ACC112 (cell line): ENCODE measurements around the gene CLEC18C.
"Not testable (repeated sequence)": the region's sequence is repeated elsewhere in the genome, so short reads cannot be mapped to it uniquely, and the experiment has no call there.

Experiments used
- H2AFZ ChIP-seq: fragments of 200-600 bp; sonication (generic); one replicate; pipeline ENCODE4 v1.6.0; 2017; ENCODE audit warnings: antibody characterized with exemption, low read length; ENCODE audit not compliant: unreplicated experiment
- H3K27ac ChIP-seq: fragments of 200-600 bp; sonication (generic); 2 replicates; pipeline ENCODE4 v1.5.1; 2014; ENCODE audit warnings: low read depth, mild to moderate bottlenecking, antibody characterized with exemption, low read length, moderate library complexity
- H3K27me3 ChIP-seq: fragments of 200-600 bp; sonication (generic); 2 replicates; pipeline ENCODE4 v1.6.1; 2014; ENCODE audit warnings: mild to moderate bottlenecking, antibody characterized with exemption, low read length, moderate library complexity, mixed read lengths; ENCODE audit not compliant: insufficient read depth
- H3K36me3 ChIP-seq: fragments of 200-600 bp; sonication (generic); 2 replicates; pipeline ENCODE4 v1.6.1; 2016; ENCODE audit warnings: mild to moderate bottlenecking, antibody characterized with exemption, low read length, moderate library complexity, mixed read lengths; ENCODE audit not compliant: insufficient read depth
- H3K4me1 ChIP-seq: fragments of 200-600 bp; sonication (generic); one replicate; pipeline ENCODE4 v1.6.1; 2016; ENCODE audit warnings: low read length, mixed read lengths; ENCODE audit not compliant: insufficient read depth, unreplicated experiment, control insufficient read depth
- H3K4me3 ChIP-seq: fragments of 200-600 bp; sonication (generic); 2 replicates; pipeline ENCODE4 v1.5.1; 2014; ENCODE audit warnings: mild to moderate bottlenecking, low read depth, low read length
- H3K79me2 ChIP-seq: fragments of 200-600 bp; sonication (generic); one replicate; pipeline ENCODE4 v1.6.0; 2016; ENCODE audit warnings: low read length; ENCODE audit not compliant: control insufficient read depth, unreplicated experiment, insufficient read depth

The CLEC18C gene

GRCh38 chr16:70159355-70160348, 13.9 kb upstream of the CLEC18C start:
- H3K27me3 ChIP-seq: no peaks in the 10 kb centered on the region
- peaks cover 11% of the 10 kb centered on the region for H3K4me1 ChIP-seq
- no peak overlapping the region for H3K4me3 ChIP-seq
- H3K79me2 ChIP-seq: no peaks in the 10 kb centered on the region
- 0 out of 2 replicates have a peak, but pooled peaks cover 2% of the 10 kb centered on the region for H3K36me3 ChIP-seq
- H3K27ac ChIP-seq: no peak overlapping the region
- H2AFZ ChIP-seq: no peak overlapping the region

GRCh38 chr16:70160388-70160787, 13.2 kb upstream of the CLEC18C start:
- no peak overlapping the region for H3K27ac ChIP-seq
- 0 out of 2 replicates have a peak, but pooled peaks cover 2% of the 10 kb centered on the region for H3K36me3 ChIP-seq
- H3K4me1 ChIP-seq: peaks cover 11% of the 10 kb centered on the region
- no peak overlapping the region for H2AFZ ChIP-seq
- H3K4me3 ChIP-seq: no peak overlapping the region
- no peaks in the 10 kb centered on the region for H3K79me2 ChIP-seq
- H3K27me3 ChIP-seq: no peaks in the 10 kb centered on the region

GRCh38 chr16:70160821-70161220, 12.8 kb upstream of the CLEC18C start:
- H3K4me1 ChIP-seq: peaks cover 11% of the 10 kb centered on the region
- H3K36me3 ChIP-seq: 0 out of 2 replicates have a peak, but pooled peaks cover 2% of the 10 kb centered on the region
- H3K4me3 ChIP-seq: no peak overlapping the region
- no peak overlapping the region for H2AFZ ChIP-seq
- H3K27me3 ChIP-seq: no peaks in the 10 kb centered on the region
- no peaks in the 10 kb centered on the region for H3K79me2 ChIP-seq
- H3K27ac ChIP-seq: no peak overlapping the region

GRCh38 chr16:70161350-70161749, 12.2 kb upstream of the CLEC18C start:
- no peak overlapping the region for H3K27ac ChIP-seq
- no peak overlapping the region for H3K4me3 ChIP-seq
- H3K4me1 ChIP-seq: peaks cover 11% of the 10 kb centered on the region
- H2AFZ ChIP-seq: no peak overlapping the region
- no peaks in the 10 kb centered on the region for H3K79me2 ChIP-seq
- 0 out of 2 replicates have a peak, but pooled peaks cover 2% of the 10 kb centered on the region for H3K36me3 ChIP-seq
- no peaks in the 10 kb centered on the region for H3K27me3 ChIP-seq

- Histone ChIP-seq H3K79me2 (no peaks in the 10 kb centered on the region), H3K27me3 (no peaks in the 10 kb centered on the region), H2AFZ (no peak overlapping the region), H3K4me3 (no peak overlapping the region), H3K4me1 (peaks cover 11% of the 10 kb centered on the region), H3K27ac (no peak overlapping the region), H3K36me3 (0 out of 2 replicates have a peak, but pooled peaks cover 2% of the 10 kb centered on the region)
Measured at GRCh38 chr16:70162041-70162451, 11.5 kb upstream of the CLEC18C start.

GRCh38 chr16:70163596-70163995, 10.0 kb upstream of the CLEC18C start:
- H2AFZ ChIP-seq: no peak overlapping the region

GRCh38 chr16:70166688-70167087, 6.9 kb upstream of the CLEC18C start:
- not testable (repeated sequence) for H3K27me3 ChIP-seq, H3K27ac ChIP-seq, H3K4me3 ChIP-seq, H2AFZ ChIP-seq, H3K36me3 ChIP-seq, H3K79me2 ChIP-seq
- H3K4me1 ChIP-seq: peaks cover 10% of the 10 kb centered on the region

More at GRCh38 chr16:70163596-70163995, 10.0 kb upstream of the CLEC18C start:
- H3K4me1 ChIP-seq: peaks cover 11% of the 10 kb centered on the region
- H3K36me3 ChIP-seq: 0 out of 2 replicates have a peak, but pooled peaks cover 2% of the 10 kb centered on the region
- no peak overlapping the region for H3K27ac ChIP-seq
- H3K27me3 ChIP-seq: no peaks in the 10 kb centered on the region
- no peaks in the 10 kb centered on the region for H3K79me2 ChIP-seq
- H3K4me3 ChIP-seq: no peak overlapping the region

GRCh38 chr16:70173916-70174315, 329 bp downstream of the CLEC18C start:
- H3K79me2 ChIP-seq, H3K27me3 ChIP-seq, H3K36me3 ChIP-seq, H3K4me3 ChIP-seq, H2AFZ ChIP-seq, H3K4me1 ChIP-seq, H3K27ac ChIP-seq: not testable (repeated sequence)

- H3K4me3 ChIP-seq, H3K79me2 ChIP-seq, H3K4me1 ChIP-seq, H3K27me3 ChIP-seq, H3K36me3 ChIP-seq, H3K27ac ChIP-seq, H2AFZ ChIP-seq: not testable (repeated sequence)
Measured at GRCh38 chr16:70174387-70174932, 873 bp downstream of the CLEC18C start.

- not testable (repeated sequence) for H3K79me2 ChIP-seq, H3K27ac ChIP-seq, H2AFZ ChIP-seq, H3K36me3 ChIP-seq, H3K27me3 ChIP-seq, H3K4me1 ChIP-seq
- peak overlapping the region; percentile 51 for H3K4me3 ChIP-seq
Measured at GRCh38 chr16:70187858-70188607, 14.4 kb downstream of the CLEC18C start.
